Peyer's patch (tissue), 4 donors: ENCODE results near the gene PRDX2.

Experiments
- POLR2A ChIP-seq, 2 donors: fragments of 450-650 bp; IDR thresholded peaks; one replicate each; pipeline ENCODE4 v1.5.1; 2017; ENCODE audit warnings: antibody characterized with exemption in 2 of 2, mild to moderate bottlenecking in 2 of 2, moderate library complexity in 2 of 2
- TF ChIP-seq, protein P1 (sequence below), 6 experiments: fragments of 450-650 bp in 4 of 6; fragments of 200-600 bp in 2 of 6; sonication (generic) in 1 of 6; IDR thresholded peaks; one replicate each; pipeline ENCODE4 v1.5.1; 2017 to 2019; ENCODE audit warnings: antibody characterized with exemption in 6 of 6, mild to moderate bottlenecking in 3 of 6, moderate library complexity in 1 of 6

GRCh38 chr19:12843328-12843727 is 41.7 kb upstream of the PRDX2 start:
- no peak for TF ChIP-seq POLR2A (IDR thresholded peaks at IDR 0.05)
- TF ChIP-seq, protein P1, sequence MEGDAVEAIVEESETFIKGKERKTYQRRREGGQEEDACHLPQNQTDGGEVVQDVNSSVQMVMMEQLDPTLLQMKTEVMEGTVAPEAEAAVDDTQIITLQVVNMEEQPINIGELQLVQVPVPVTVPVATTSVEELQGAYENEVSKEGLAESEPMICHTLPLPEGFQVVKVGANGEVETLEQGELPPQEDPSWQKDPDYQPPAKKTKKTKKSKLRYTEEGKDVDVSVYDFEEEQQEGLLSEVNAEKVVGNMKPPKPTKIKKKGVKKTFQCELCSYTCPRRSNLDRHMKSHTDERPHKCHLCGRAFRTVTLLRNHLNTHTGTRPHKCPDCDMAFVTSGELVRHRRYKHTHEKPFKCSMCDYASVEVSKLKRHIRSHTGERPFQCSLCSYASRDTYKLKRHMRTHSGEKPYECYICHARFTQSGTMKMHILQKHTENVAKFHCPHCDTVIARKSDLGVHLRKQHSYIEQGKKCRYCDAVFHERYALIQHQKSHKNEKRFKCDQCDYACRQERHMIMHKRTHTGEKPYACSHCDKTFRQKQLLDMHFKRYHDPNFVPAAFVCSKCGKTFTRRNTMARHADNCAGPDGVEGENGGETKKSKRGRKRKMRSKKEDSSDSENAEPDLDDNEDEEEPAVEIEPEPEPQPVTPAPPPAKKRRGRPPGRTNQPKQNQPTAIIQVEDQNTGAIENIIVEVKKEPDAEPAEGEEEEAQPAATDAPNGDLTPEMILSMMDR (IDR thresholded peaks at IDR 0.05) = no peak
